Measurements from ENCODE around the gene EPHB6. TPM values are rescaled to one million over a fixed set of nuclear protein-coding genes. Genes with fewer than 3 reads are reported as not detected.

Gene EPHB6
- polyA plus RNA-seq, 1 experiment = 0.51 TPM

DNA sequence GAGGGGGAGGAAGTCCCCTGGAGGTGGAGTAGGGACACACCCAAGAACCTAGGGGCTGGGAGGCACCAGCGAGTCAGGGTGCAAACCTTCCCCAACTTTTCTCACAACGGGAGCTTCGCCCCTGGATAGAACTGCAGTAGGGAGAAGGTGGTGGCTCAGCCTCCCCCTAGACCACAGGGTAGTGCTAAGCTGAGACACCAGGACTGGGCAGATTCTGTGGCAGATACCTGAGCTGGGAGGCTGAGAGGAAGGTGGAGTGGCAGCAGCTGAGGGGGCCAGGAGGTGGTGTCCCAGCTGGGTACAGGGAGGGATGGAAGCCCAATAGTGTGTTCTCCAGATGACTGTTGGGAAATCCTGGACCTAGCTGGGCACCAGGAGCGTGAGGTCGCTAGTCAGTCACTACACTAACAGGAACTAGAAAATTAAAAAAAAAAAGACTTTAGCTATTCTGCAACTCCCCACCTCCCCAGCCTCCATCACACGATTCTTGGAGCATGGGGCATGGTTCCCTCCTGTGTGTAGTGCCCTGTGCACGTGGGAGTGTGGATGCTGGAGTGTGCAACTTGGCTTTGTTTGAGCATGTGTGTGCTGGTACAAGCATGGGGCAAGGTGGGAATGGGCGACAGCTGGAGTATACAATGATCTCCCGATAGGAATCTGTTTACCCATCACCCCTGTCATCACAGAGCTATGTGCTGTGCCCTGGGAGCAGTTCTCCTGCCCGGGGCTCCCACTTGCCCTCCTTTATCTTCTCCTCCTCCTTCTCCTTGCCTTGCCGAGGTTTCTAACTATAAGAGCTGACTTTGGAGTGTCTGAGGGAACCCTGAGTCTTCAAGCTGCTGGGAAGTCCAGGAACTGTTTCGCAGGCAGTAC is 39.5 kb downstream of the EPHB6 start:
- Histone ChIP-seq H3K27ac (ENCODE audit: low read depth, low read length) (no peak overlapping the region), H3K4me3 (ENCODE audit: low read depth, low read length) (no peak overlapping the region), H3K27me3 (ENCODE audit: control insufficient read depth, insufficient read depth, low read length) (no peaks in the 10 kb centered on the region), H3K9me3 (ENCODE audit: control insufficient read depth, insufficient read depth, low read length) (peaks cover 17% of the 10 kb centered on the region)
- CTCF ChIA-PET = no interaction called here
- TF ChIP-seq, protein P1, sequence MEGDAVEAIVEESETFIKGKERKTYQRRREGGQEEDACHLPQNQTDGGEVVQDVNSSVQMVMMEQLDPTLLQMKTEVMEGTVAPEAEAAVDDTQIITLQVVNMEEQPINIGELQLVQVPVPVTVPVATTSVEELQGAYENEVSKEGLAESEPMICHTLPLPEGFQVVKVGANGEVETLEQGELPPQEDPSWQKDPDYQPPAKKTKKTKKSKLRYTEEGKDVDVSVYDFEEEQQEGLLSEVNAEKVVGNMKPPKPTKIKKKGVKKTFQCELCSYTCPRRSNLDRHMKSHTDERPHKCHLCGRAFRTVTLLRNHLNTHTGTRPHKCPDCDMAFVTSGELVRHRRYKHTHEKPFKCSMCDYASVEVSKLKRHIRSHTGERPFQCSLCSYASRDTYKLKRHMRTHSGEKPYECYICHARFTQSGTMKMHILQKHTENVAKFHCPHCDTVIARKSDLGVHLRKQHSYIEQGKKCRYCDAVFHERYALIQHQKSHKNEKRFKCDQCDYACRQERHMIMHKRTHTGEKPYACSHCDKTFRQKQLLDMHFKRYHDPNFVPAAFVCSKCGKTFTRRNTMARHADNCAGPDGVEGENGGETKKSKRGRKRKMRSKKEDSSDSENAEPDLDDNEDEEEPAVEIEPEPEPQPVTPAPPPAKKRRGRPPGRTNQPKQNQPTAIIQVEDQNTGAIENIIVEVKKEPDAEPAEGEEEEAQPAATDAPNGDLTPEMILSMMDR (IDR thresholded peaks at IDR 0.05; ENCODE audit: low read depth, low read length) = no peak
- POLR2A ChIA-PET = no interaction called here
- DNase-seq (ENCODE audit: low read depth, low spot score) = no peak

DNA sequence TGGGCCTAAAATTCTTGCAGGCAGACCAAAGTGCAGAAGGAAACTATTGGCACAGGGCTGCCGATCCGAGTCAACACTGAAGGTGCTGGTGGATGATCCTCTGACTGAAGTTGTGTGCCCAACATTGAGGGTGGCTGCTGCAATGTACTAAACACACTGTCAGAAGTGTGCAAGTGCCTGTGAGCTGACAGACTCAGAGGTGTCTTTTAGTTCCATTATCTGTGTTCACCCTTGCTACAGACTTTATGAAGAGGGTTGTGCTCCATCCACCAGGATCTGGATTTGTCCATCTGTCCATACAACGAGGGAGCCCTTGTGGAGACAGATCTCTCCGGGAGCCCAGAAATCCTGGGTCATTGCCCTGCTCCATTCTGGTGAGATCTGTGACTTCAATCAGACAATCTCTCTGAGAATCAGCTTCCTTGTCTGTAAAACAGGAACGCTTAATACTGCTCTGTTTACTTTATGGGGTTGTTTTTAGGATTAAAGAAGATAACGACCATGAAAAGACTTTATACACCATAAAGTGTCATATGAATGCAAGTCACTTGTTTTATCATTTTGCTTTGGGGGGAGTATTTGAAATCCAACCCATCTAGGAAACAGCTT is 40.2 kb downstream of the EPHB6 start:
- Histone ChIP-seq H3K27me3 (ENCODE audit: control insufficient read depth, insufficient read depth, low read length) (no peaks in the 10 kb centered on the region), H3K4me3 (ENCODE audit: low read depth, low read length) (no peak overlapping the region), H3K9me3 (ENCODE audit: control insufficient read depth, insufficient read depth, low read length) (peaks cover 17% of the 10 kb centered on the region), H3K27ac (ENCODE audit: low read depth, low read length) (no peak overlapping the region)
- no peak for DNase-seq (ENCODE audit: low read depth, low spot score)
- POLR2A ChIA-PET = no interaction called here
- TF ChIP-seq, protein P1 (IDR thresholded peaks at IDR 0.05; ENCODE audit: low read depth, low read length) = no peak
- CTCF ChIA-PET = interaction anchor here (0.8 kb wide), 1 partner anchor 320 kb away, joined by 3 read pairs; no protein-coding TSS in a partner anchor

DNA sequence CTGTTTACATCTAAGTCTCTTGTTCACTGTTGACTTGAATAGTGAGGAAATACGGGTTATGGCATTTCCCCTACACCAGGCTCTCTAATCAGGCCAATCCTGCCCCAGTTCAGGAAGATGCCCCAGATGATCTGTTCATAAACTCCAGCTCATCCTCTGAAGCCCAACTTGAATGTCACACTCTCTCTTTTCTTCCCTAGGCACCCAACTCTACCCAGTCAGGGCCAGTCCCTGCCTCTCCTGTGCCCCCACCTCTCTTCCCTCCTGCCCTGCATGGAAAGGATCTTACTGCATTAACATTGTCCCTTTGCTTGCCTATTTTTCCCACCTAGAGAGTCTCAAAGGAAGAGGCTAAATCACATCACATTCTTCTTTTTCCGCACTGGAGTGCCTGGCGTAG is 41.3 kb downstream of the EPHB6 start:
- no peak overlapping the region for H3K27ac ChIP-seq (ENCODE audit: low read depth, low read length)
- TF ChIP-seq, protein P1 (IDR thresholded peaks at IDR 0.05; ENCODE audit: low read depth, low read length) = no peak
- no peaks in the 10 kb centered on the region for H3K27me3 ChIP-seq (ENCODE audit: control insufficient read depth, insufficient read depth, low read length)
- ChIA-PET POLR2A (no interaction called here), CTCF (interaction anchor here (0.8 kb wide), 1 partner anchor 319 kb away, joined by 3 read pairs; no protein-coding TSS in a partner anchor)
- peaks cover 8% of the 10 kb centered on the region for H3K9me3 ChIP-seq (ENCODE audit: control insufficient read depth, insufficient read depth, low read length)
- H3K4me3 ChIP-seq (ENCODE audit: low read depth, low read length) = no peak overlapping the region
- DNase-seq (ENCODE audit: low read depth, low spot score) = no peak

DNA sequence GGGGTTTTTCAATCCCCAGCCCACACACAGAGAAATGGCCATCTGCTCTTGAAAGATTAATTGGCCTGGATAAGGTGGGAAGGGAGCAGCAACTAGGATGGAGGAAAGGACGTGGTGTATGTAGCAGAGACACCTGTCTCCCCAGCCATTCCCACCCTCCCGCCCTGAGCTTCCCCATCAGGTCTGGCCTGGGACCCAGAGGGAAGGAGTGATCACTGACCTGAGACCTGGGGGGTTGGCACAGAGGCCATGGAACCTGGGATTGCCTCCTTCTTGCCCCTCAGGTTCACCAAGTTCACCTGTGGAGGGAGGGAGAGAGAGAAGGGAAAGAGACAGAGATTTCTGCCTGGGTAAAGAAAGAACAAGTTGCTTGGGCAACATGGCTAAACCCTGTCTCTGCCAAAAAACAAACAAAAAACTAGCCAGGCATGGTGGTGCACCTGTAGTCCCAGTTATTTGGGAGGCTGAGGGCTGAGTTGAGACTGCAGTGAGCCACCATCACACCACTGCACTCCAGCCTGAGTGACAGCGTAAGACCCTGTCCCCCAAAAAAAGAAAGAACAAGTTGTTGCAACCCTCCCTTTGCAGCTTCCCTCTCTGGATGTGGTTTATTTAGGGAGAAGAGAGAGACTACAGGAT is 42.0 kb downstream of the EPHB6 start:
- ChIA-PET POLR2A (no interaction called here), CTCF (no interaction called here)
- H3K4me3 ChIP-seq (ENCODE audit: low read depth, low read length) = no peak overlapping the region
- TF ChIP-seq, protein P1 (IDR thresholded peaks at IDR 0.05; ENCODE audit: low read depth, low read length) = no peak
- no peaks in the 10 kb centered on the region for H3K27me3 ChIP-seq (ENCODE audit: control insufficient read depth, insufficient read depth, low read length)
- no peak overlapping the region for H3K27ac ChIP-seq (ENCODE audit: low read depth, low read length)
- peaks cover 3% of the 10 kb centered on the region for H3K9me3 ChIP-seq (ENCODE audit: control insufficient read depth, insufficient read depth, low read length)
- no peak for DNase-seq (ENCODE audit: low read depth, low spot score)
